HepG2 (cell line): ENCODE measurements around the gene IL2RA. TPM values are rescaled to one million over a fixed set of nuclear protein-coding genes. Genes with fewer than 3 reads are reported as not detected.

Experiments used
- ATAC-seq: fragments of 200-7000 bp; cut with Tn5 transposase; 3 replicates; pipeline ENCODE4 v1.9.1; 2020; ENCODE audit warnings: mild to moderate bottlenecking, moderate library complexity
- BruUV-seq: library from RNA; stranded (reverse); fragments of 400-500 nt; replicated peaks from 2 replicates; lab custom pipeline; 2021; lab: Mats Ljungman, UMichigan
- CTCF ChIA-PET: fragments of 300-600 bp; formaldehyde crosslinking; extraction: SDS; loops from one replicate; lab custom pipeline; 2021; ENCODE audit warnings: low total read pairs, inconsistent platforms, low intra/inter-chr PET ratio; lab: Yijun Ruan, JAX
- POLR2A ChIA-PET: fragments of 350-600 bp; sonication (Branson Sonifier 250); formaldehyde crosslinking; loops from one replicate; lab custom pipeline; 2020; ENCODE audit warnings: antibody characterized with exemption, inconsistent platforms; lab: Yijun Ruan, JAX
- DNase-seq: peaks from one replicate; pipeline ENCODE4 v3.0.0-alpha.2; 2015; ENCODE audit warnings: low spot score
- FAIRE-seq: peaks from 3 replicates; lab custom pipeline; 2011; peaks lifted over from hg19 to GRCh38; lab: Jason Lieb, UNC
- H2AFZ ChIP-seq: one replicate; pipeline ENCODE4 v1.6.1; 2011; ENCODE audit warnings: low read length, inconsistent platforms
- H3K27ac ChIP-seq: fragments of 300-600 bp; 3 replicates; pipeline ENCODE4 v1.8.0; 2011; ENCODE audit warnings: mixed run types, mild to moderate bottlenecking, mixed read lengths, low read length, inconsistent platforms; ENCODE audit not compliant: insufficient read depth; ENCODE audit errors: extremely low read length
- H3K27me3 ChIP-seq, 2 experiments: fragments of 200-600 bp in 1 of 2; 2 replicates in 1 of 2; 3 replicates in 1 of 2; pipeline versions ENCODE4 v1.6.0 to v1.8.0; 2011; ENCODE audit warnings: low read length in 2 of 2, mild to moderate bottlenecking in 2 of 2, moderate library complexity in 2 of 2, inconsistent platforms in 1 of 2; ENCODE audit not compliant: insufficient read depth in 2 of 2, control insufficient read depth in 1 of 2
- H3K36me3 ChIP-seq, 2 experiments: fragments of 200-600 bp in 1 of 2; replicated peaks in 1 of 2; 2 replicates in 1 of 2; 3 replicates in 1 of 2; pipeline versions ENCODE4 v1.5.1 to v1.8.0; 2011; ENCODE audit warnings: low read length in 2 of 2, inconsistent platforms in 1 of 2; ENCODE audit not compliant: insufficient read depth in 2 of 2, control insufficient read depth in 1 of 2
- H3K4me1 ChIP-seq: 2 replicates; pipeline ENCODE4 v1.5.1; 2012; ENCODE audit warnings: low read length, inconsistent platforms; ENCODE audit not compliant: insufficient read depth
- H3K4me2 ChIP-seq: 2 replicates; pipeline ENCODE4 v1.6.0; 2011; ENCODE audit warnings: low read depth, low read length, inconsistent platforms
- H3K4me3 ChIP-seq, 3 experiments: fragments of 200-600 bp in 1 of 3; sonication (generic), shearing (Covaris generic) in 1 of 3; replicated peaks in 1 of 3; 2 replicates each; pipeline ENCODE4 v1.5.1; 2011 to 2016; ENCODE audit warnings: low read length in 3 of 3, inconsistent platforms in 2 of 3, low read depth in 2 of 3, mild to moderate bottlenecking in 2 of 3, control low read depth in 1 of 3, mixed read lengths in 1 of 3; ENCODE audit not compliant: insufficient read depth in 1 of 3
- H3K79me2 ChIP-seq: one replicate; pipeline ENCODE4 v1.6.1; 2011; ENCODE audit warnings: low read length, inconsistent platforms; ENCODE audit not compliant: insufficient read depth
- H3K9ac ChIP-seq: 2 replicates; pipeline ENCODE4 v1.6.0; 2011; ENCODE audit warnings: mild to moderate bottlenecking, low read depth, low read length, inconsistent platforms; ENCODE audit not compliant: insufficient read depth
- H3K9me3 ChIP-seq: 2 replicates; pipeline ENCODE4 v1.5.1; 2012; ENCODE audit warnings: mild to moderate bottlenecking, low read length
- H4K20me1 ChIP-seq: 2 replicates; pipeline ENCODE4 v1.6.0; 2011; ENCODE audit warnings: inconsistent platforms, mild to moderate bottlenecking, low read length, moderate library complexity; ENCODE audit not compliant: insufficient read depth
- ADNP ChIP-seq: sonication (generic); formaldehyde crosslinking; IDR thresholded peaks from 2 replicates; pipeline ENCODE4 v1.4.0; 2020; ENCODE audit warnings: missing genetic modification reagents
- BRD4 ChIP-seq: sonication (generic); formaldehyde crosslinking; IDR thresholded peaks from 2 replicates; pipeline ENCODE4 v1.4.0; 2020; ENCODE audit warnings: missing genetic modification reagents
- CREB1 ChIP-seq, 2 experiments: fragments of 450-650 bp in 1 of 2; IDR thresholded peaks; 2 replicates each; pipeline ENCODE4 v1.6.1; 2016 to 2017; ENCODE audit warnings: control low read depth in 1 of 2, mild to moderate bottlenecking in 1 of 2, missing compliant biosample characterization in 1 of 2, missing genetic modification characterization in 1 of 2
- HHEX ChIP-seq: IDR thresholded peaks from 2 replicates; pipeline ENCODE4 v1.6.1; 2016; ENCODE audit warnings: control low read depth
- SMYD3 ChIP-seq: sonication (generic); formaldehyde crosslinking; IDR thresholded peaks from 2 replicates; pipeline ENCODE4 v1.8.1; 2023; ENCODE audit warnings: mild to moderate bottlenecking, missing genetic modification reagents
- TBP ChIP-seq: sonication (generic); formaldehyde crosslinking; IDR thresholded peaks from 2 replicates; pipeline ENCODE4 v1.5.0; 2020; ENCODE audit warnings: missing genetic modification reagents
- ZNF263 ChIP-seq: sonication (generic); formaldehyde crosslinking; IDR thresholded peaks from 2 replicates; pipeline ENCODE4 v1.4.0; 2020; ENCODE audit warnings: missing genetic modification reagents
- ZNF431 ChIP-seq: sonication (generic); formaldehyde crosslinking; IDR thresholded peaks from 2 replicates; pipeline ENCODE4 v1.9.0; 2022; ENCODE audit warnings: missing genetic modification reagents, low read depth, mild to moderate bottlenecking, borderline replicate concordance
- ZNF703 ChIP-seq: sonication (generic); formaldehyde crosslinking; IDR thresholded peaks from 2 replicates; pipeline ENCODE4 v1.5.1; 2020; ENCODE audit warnings: missing genetic modification reagents, mild to moderate bottlenecking, moderate library complexity, borderline replicate concordance
- ZZZ3 ChIP-seq: sonication (generic); formaldehyde crosslinking; IDR thresholded peaks from 2 replicates; pipeline ENCODE4 v1.4.0; 2020; ENCODE audit warnings: missing genetic modification reagents, mild to moderate bottlenecking, borderline replicate concordance
- WGBS: methylation state at CpG from one replicate; pipeline ENCODE4 v1.1.6; 2017; ENCODE audit warnings: low lambda C conversion rate; 5-methylcytosine and 5-hydroxymethylcytosine counted together
- in situ Hi-C: cut with HindIII; loops from 2 replicates; pipeline ENCODE4 v1.10.0; 2017; ENCODE audit warnings: low pct_unique_long_range_greater_than_20kb; ENCODE audit not compliant: extremely low pct_ligation_motif_present
- intact Hi-C: fragments of 100-400 bp; cut with micrococcal nuclease; formaldehyde crosslinking; loops from one replicate; pipeline ENCODE4 v1.10.0; 2022; ENCODE audit not compliant: unreplicated experiment
- polyA plus RNA-seq, 8 experiments: library from polyadenylated mRNA; depleted of rRNA in 3 of 8; stranded (reverse) in 7 of 8; unstranded in 1 of 8; fragments of >200 nt; fragmentation: Illumina TruSeq in 4 of 8; extraction: Trizol in 4 of 8; gene quantifications; 2 replicates each; pipeline versions ENCODE4 v1.2.1 to v1.2.3, GENCODE V29; 2011 to 2016; ENCODE audit warnings: low read depth in 4 of 8, missing spikeins in 1 of 8, mixed read lengths in 1 of 8; ENCODE audit not compliant: insufficient read depth in 1 of 8
- total RNA-seq, 5 experiments: library from RNA; depleted of rRNA; stranded (reverse); fragments of >200 nt; fragmentation: Illumina TruSeq; extraction: Trizol; gene quantifications; 2 replicates each; pipeline ENCODE4 v1.2.3, GENCODE V29; 2016; ENCODE audit warnings: low read depth in 1 of 5
- TF ChIP-seq, protein P1 (sequence below): sonication (generic); formaldehyde crosslinking; IDR thresholded peaks from 2 replicates; pipeline ENCODE4 v1.4.0; 2020; ENCODE audit warnings: mild to moderate bottlenecking, low read depth, missing genetic modification reagents
- TF ChIP-seq, protein P2 (sequence below): IDR thresholded peaks from 2 replicates; pipeline ENCODE4 v1.6.1; 2016; ENCODE audit warnings: missing genetic modification reagents, missing compliant biosample characterization
- TF ChIP-seq, protein P3 (sequence below): sonication (generic); formaldehyde crosslinking; IDR thresholded peaks from 2 replicates; pipeline ENCODE4 v1.4.0; 2020; ENCODE audit warnings: missing genetic modification reagents, borderline replicate concordance
- TF ChIP-seq, protein P4 (sequence below): sonication (generic); formaldehyde crosslinking; IDR thresholded peaks from 2 replicates; pipeline ENCODE4 v1.5.0; 2020; ENCODE audit warnings: mild to moderate bottlenecking, missing genetic modification reagents

IL2RA gene
- total and polyA plus RNA-seq, 2 of the 13 experiments (the other 11 are each of a cell fraction or from before 2014, with no cell fraction given), result not detected

DNA sequence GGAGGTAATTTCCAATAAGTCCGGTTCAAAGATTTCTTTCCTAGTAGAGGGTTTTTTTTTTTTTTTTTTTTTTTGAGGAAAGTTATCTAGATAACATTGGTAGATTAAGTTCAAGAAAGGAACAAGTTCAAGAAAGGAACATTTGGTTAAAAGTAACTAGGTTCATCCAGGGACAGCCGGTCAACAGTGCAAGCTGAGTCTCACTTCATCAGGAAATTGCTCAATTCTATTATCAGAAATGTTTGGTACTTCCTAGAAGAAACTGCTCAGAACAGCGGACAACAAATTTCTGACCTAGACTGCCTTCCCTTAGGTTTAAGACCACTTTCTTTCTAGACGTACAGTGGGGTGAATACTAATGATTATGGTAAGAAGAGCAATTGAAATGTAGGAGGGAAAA lies 3.7 kb upstream of the IL2RA start:
- in situ Hi-C loops (no loop called here), intact Hi-C loops (no loop called here)
- H3K4me2 ChIP-seq, result no peak overlapping the region
- ChIA-PET CTCF (no interaction called here), POLR2A (no interaction called here)
- no peak overlapping the region for H2AFZ ChIP-seq
- FAIRE-seq (no peak), DNase-seq (no peak), ATAC-seq (no peak)
- H3K79me2 ChIP-seq, result no peaks in the 10 kb centered on the region
- no peak overlapping the region for H3K4me3 ChIP-seq
- H3K9me3 ChIP-seq, result no peaks in the 10 kb centered on the region
- H3K9ac ChIP-seq, result no peak overlapping the region
- H3K36me3 ChIP-seq, result no peaks in the 10 kb centered on the region
- H3K4me1 ChIP-seq, result no peaks in the 10 kb centered on the region
- H3K27me3 ChIP-seq, result peaks cover 9 to 38% of the 10 kb centered on the region in 2 experiments; a peak in 4 of 5 replicates
- TF ChIP-seq ZNF431 (no peak), ZNF263 (CRISPR knock-in tag) (no peak), HHEX (no peak), BRD4 (CRISPR knock-in tag) (no peak), CREB1 (IDR thresholded peaks at IDR 0.05) (no peak), CREB1 (CRISPR knock-in tag; IDR thresholded peaks at IDR 0.05) (no peak), TBP (CRISPR knock-in tag) (no peak), ZNF703 (CRISPR knock-in tag) (no peak), SMYD3 (CRISPR knock-in tag) (no peak), ZZZ3 (CRISPR knock-in tag) (no peak), ADNP (CRISPR knock-in tag) (no peak)
- TF ChIP-seq, protein P1, sequence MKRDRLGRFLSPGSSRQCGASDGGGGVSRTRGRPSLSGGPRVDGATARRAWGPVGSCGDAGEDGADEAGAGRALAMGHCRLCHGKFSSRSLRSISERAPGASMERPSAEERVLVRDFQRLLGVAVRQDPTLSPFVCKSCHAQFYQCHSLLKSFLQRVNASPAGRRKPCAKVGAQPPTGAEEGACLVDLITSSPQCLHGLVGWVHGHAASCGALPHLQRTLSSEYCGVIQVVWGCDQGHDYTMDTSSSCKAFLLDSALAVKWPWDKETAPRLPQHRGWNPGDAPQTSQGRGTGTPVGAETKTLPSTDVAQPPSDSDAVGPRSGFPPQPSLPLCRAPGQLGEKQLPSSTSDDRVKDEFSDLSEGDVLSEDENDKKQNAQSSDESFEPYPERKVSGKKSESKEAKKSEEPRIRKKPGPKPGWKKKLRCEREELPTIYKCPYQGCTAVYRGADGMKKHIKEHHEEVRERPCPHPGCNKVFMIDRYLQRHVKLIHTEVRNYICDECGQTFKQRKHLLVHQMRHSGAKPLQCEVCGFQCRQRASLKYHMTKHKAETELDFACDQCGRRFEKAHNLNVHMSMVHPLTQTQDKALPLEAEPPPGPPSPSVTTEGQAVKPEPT (CRISPR knock-in tag), result no peak
- TF ChIP-seq, protein P2, sequence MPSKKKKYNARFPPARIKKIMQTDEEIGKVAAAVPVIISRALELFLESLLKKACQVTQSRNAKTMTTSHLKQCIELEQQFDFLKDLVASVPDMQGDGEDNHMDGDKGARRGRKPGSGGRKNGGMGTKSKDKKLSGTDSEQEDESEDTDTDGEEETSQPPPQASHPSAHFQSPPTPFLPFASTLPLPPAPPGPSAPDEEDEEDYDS (CRISPR knock-in tag), result no peak
- TF ChIP-seq, protein P3, sequence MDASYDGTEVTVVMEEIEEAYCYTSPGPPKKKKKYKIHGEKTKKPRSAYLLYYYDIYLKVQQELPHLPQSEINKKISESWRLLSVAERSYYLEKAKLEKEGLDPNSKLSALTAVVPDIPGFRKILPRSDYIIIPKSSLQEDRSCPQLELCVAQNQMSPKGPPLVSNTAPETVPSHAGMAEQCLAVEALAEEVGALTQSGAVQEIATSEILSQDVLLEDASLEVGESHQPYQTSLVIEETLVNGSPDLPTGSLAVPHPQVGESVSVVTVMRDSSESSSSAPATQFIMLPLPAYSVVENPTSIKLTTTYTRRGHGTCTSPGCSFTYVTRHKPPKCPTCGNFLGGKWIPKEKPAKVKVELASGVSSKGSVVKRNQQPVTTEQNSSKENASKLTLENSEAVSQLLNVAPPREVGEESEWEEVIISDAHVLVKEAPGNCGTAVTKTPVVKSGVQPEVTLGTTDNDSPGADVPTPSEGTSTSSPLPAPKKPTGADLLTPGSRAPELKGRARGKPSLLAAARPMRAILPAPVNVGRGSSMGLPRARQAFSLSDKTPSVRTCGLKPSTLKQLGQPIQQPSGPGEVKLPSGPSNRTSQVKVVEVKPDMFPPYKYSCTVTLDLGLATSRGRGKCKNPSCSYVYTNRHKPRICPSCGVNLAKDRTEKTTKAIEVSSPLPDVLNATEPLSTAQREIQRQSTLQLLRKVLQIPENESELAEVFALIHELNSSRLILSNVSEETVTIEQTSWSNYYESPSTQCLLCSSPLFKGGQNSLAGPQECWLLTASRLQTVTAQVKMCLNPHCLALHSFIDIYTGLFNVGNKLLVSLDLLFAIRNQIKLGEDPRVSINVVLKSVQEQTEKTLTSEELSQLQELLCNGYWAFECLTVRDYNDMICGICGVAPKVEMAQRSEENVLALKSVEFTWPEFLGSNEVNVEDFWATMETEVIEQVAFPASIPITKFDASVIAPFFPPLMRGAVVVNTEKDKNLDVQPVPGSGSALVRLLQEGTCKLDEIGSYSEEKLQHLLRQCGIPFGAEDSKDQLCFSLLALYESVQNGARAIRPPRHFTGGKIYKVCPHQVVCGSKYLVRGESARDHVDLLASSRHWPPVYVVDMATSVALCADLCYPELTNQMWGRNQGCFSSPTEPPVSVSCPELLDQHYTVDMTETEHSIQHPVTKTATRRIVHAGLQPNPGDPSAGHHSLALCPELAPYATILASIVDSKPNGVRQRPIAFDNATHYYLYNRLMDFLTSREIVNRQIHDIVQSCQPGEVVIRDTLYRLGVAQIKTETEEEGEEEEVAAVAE (CRISPR knock-in tag), result no peak
- TF ChIP-seq, protein P4, sequence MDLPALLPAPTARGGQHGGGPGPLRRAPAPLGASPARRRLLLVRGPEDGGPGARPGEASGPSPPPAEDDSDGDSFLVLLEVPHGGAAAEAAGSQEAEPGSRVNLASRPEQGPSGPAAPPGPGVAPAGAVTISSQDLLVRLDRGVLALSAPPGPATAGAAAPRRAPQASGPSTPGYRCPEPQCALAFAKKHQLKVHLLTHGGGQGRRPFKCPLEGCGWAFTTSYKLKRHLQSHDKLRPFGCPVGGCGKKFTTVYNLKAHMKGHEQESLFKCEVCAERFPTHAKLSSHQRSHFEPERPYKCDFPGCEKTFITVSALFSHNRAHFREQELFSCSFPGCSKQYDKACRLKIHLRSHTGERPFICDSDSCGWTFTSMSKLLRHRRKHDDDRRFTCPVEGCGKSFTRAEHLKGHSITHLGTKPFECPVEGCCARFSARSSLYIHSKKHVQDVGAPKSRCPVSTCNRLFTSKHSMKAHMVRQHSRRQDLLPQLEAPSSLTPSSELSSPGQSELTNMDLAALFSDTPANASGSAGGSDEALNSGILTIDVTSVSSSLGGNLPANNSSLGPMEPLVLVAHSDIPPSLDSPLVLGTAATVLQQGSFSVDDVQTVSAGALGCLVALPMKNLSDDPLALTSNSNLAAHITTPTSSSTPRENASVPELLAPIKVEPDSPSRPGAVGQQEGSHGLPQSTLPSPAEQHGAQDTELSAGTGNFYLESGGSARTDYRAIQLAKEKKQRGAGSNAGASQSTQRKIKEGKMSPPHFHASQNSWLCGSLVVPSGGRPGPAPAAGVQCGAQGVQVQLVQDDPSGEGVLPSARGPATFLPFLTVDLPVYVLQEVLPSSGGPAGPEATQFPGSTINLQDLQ (CRISPR knock-in tag), result no peak
- H4K20me1 ChIP-seq, result no peaks in the 10 kb centered on the region
- no peak overlapping the region for H3K27ac ChIP-seq
- WGBS, result 45% methylated on average over 4 of the region's 4 CpGs
- BruUV-seq, result no TSS peak
